Fibroblast of lung (primary cell): ENCODE results near the gene COMT.

Source experiments
- CTCF ChIP-seq, 2 donors: IDR thresholded peaks in 1 of 2; conservative IDR thresholded peaks in 1 of 2; 1 replicate in 1 of 2; 2 replicates in 1 of 2; pipeline ENCODE4 v1.5.1; 2011 to 2012; ENCODE audit warnings: low read length in 2 of 2, control low read depth in 1 of 2, inconsistent platforms in 1 of 2, low read depth in 1 of 2, mild to moderate bottlenecking in 1 of 2
- EZH2 ChIP-seq: IDR thresholded peaks from 2 replicates; pipeline ENCODE4 v1.5.1; 2012; ENCODE audit warnings: low read length, control low read depth, mild to moderate bottlenecking; ENCODE audit errors: missing control alignments

GRCh38 chr22:19974935-19975706 is 33.5 kb downstream of the COMT start:
- TF ChIP-seq EZH2 (no peak), CTCF (conservative IDR thresholded peaks at IDR 0.05 in 1 of 2, IDR thresholded peaks at IDR 0.05 in 1 of 2; ENCODE audit: low read depth in 1 of 2, low read length in 2 of 2) (no peak)
